ENCODE results near the gene TBC1D16.
"Not testable (repeated sequence)": the region's sequence is repeated elsewhere in the genome, so short reads cannot be mapped to it uniquely, and the experiment has no call there.

Gene TBC1D16

GRCh38 chr17:79971651-79972050, 64.0 kb downstream of the TBC1D16 start:
- no peak for DNase-seq

- DNase-seq = peak; percentile 72 to 79
Observed at GRCh38 chr17:79970576-79971068, 65.0 kb downstream of the TBC1D16 start.

GRCh38 chr17:79969906-79970305, 65.8 kb downstream of the TBC1D16 start:
- DNase-seq = no peak

- DNase-seq = no peak
Observed at GRCh38 chr17:79968116-79968515, 67.6 kb downstream of the TBC1D16 start.

- no peak for DNase-seq
Observed at GRCh38 chr17:79966681-79967080, 69.0 kb downstream of the TBC1D16 start.

GRCh38 chr17:79965806-79966205, 69.9 kb downstream of the TBC1D16 start:
- no peak for DNase-seq

GRCh38 chr17:79962467-79962866, 73.2 kb downstream of the TBC1D16 start:
- not testable (repeated sequence) for DNase-seq

GRCh38 chr17:79961567-79961966, 74.1 kb downstream of the TBC1D16 start:
- DNase-seq = not testable (repeated sequence)

GRCh38 chr17:79960788-79961522, 74.7 kb downstream of the TBC1D16 start:
- DNase-seq = no peak

- DNase-seq = no peak
Observed at GRCh38 chr17:79959042-79959441, 76.6 kb downstream of the TBC1D16 start.

GRCh38 chr17:79956853-79957252, 78.8 kb downstream of the TBC1D16 start:
- DNase-seq = no peak

GRCh38 chr17:79956441-79956735, 79.3 kb downstream of the TBC1D16 start:
- DNase-seq = not testable (repeated sequence)

GRCh38 chr17:79955691-79956440, 79.8 kb downstream of the TBC1D16 start:
- DNase-seq = no peak

- no peak for DNase-seq
Observed at GRCh38 chr17:79955167-79955549, 80.5 kb downstream of the TBC1D16 start.

GRCh38 chr17:79954281-79955166, 81.1 kb downstream of the TBC1D16 start:
- DNase-seq = no peak

- DNase-seq = no peak
Observed at GRCh38 chr17:79953335-79953734, 82.3 kb downstream of the TBC1D16 start.

GRCh38 chr17:79952901-79953300, 82.8 kb downstream of the TBC1D16 start:
- DNase-seq = no peak

- DNase-seq = no peak
Observed at GRCh38 chr17:79952265-79952877, 83.3 kb downstream of the TBC1D16 start.

GRCh38 chr17:79951361-79952264, 84.1 kb downstream of the TBC1D16 start:
- DNase-seq = no peak

GRCh38 chr17:79950751-79951150, 84.9 kb downstream of the TBC1D16 start:
- DNase-seq = no peak

GRCh38 chr17:79950306-79950705, 85.4 kb downstream of the TBC1D16 start:
- no peak for DNase-seq
